Measurements from ENCODE around the gene CTH. TPM values are rescaled to one million over a fixed set of nuclear protein-coding genes. Genes with fewer than 3 reads are reported as not detected.

Gene CTH
- polyA plus RNA-seq, 2 of the 4 experiments (the other 2 are of a cell fraction), result 3.7 to 6.8 TPM

DNA sequence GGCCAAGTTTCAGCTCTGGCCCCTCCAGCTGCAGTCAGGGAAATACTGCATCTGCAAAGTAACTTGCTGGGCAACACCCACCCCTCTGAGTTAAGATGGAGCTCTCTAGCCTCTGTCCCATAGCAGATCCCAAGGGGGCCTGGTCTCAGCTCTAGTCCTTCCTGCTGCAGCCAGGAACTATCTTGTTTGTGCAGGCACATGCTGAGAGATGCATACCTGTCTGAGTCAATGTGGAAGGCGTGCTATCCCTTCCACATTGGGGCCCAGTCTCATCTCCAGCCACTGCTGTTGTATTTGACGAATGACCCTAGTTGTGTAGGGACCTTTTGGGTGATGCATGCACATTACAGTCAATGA lies 76.4 kb downstream of the CTH start:
- DNase-seq (ENCODE audit: low read depth in 1 of 2, low spot score in 1 of 2) (no peak), FAIRE-seq (no peak), ATAC-seq (peak in 1 of 2 experiments; percentile 41; a peak in 2 of 6 replicates)
- Histone ChIP-seq H3K4me1 (no peaks in the 10 kb centered on the region), H3K4me2 (no peak overlapping the region), H3K27ac (no peak overlapping the region), H3K4me3 (no peak overlapping the region), H3K9me3 (no peaks in the 10 kb centered on the region)
- ChIA-PET CTCF (interaction anchor here (0.8 kb wide), 1 partner anchor 33 kb away, joined by 4 read pairs; no protein-coding TSS in a partner anchor), POLR2A (interaction anchor here (1.5 kb wide), 1 partner anchor 76 kb away, joined by 3 read pairs; the partner anchor contains the start of gene CTH)
- TF ChIP-seq MAFK (IDR thresholded peaks at IDR 0.05; ENCODE audit: partially characterized antibody) (no peak), ZFP36 (IDR thresholded peaks at IDR 0.05; ENCODE audit: borderline replicate concordance, partially characterized antibody) (no peak), JUNB (IDR thresholded peaks at IDR 0.05) (no peak), ZNF302 (CRISPR knock-in tag; IDR thresholded peaks at IDR 0.05) (no peak), HOXA7 (CRISPR knock-in tag; IDR thresholded peaks at IDR 0.05) (no peak)
- TF ChIP-seq, protein P1, sequence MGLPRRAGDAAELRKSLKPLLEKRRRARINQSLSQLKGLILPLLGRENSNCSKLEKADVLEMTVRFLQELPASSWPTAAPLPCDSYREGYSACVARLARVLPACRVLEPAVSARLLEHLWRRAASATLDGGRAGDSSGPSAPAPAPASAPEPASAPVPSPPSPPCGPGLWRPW (IDR thresholded peaks at IDR 0.05), result no peak
- 80% methylated on average over 1 of the region's 2 CpGs for WGBS (ENCODE audit: missing lambda C conversion rate)

DNA sequence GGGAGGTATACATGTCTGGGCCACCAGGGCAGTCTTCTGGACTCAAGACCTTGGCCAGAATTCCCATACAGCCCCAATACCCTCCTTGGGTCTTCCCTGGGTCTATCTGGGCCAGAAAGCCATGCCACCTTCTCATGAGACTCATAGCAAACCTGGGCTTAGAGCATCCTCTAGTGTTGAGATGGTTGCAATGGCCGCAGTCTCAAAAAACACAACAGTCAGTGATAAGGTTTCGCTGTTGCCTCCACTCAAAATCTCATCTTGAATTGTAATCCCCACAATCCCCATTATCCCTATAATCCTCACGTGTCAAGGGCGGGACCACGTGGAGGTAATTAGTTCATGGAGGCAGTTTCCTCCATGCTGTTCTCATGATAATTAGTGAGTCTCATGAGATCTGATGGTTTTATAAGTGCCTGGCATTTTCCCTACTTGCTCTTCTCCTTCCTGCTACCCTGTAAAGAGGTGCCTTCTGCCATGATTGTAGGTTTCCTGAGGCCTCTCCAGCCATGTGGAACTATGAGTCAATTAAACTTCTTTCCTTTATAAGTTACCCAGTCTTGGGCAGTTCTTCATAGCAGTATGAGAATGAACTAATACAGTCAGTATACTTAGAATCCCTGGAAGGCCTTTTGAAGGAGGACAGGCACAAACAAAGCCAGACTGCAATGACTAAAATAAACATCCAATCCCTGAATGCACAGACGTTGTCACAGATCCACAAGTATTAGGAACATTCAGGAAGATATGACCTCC lies 77.0 kb downstream of the CTH start:
- Histone ChIP-seq H3K27ac (no peak overlapping the region), H3K4me2 (no peak overlapping the region), H3K4me1 (no peaks in the 10 kb centered on the region), H3K9me3 (no peaks in the 10 kb centered on the region), H3K4me3 (no peak overlapping the region)
- DNase-seq (ENCODE audit: low read depth in 1 of 2, low spot score in 1 of 2), result peak in 1 of 2 experiments; percentile 36
- FAIRE-seq, result no peak
- WGBS (ENCODE audit: missing lambda C conversion rate), result 27% methylated on average over 6 of the region's 6 CpGs
- ChIA-PET POLR2A (no interaction called here), CTCF (no interaction called here)
- ATAC-seq, result peak; percentile 76 to 79
- TF ChIP-seq SMC3 (IDR thresholded peaks at IDR 0.05) (peak; percentile 17; the same call in 1 of the 3 replicates), RAD21 (conservative IDR thresholded peaks at IDR 0.05 in 1 of 2, IDR thresholded peaks at IDR 0.05 in 1 of 2) (peak; percentile 56 to 71), CTCF (IDR thresholded peaks at IDR 0.05) (peak; percentile 35), EP300 (IDR thresholded peaks at IDR 0.05) (no peak)

Small RNAs within 50 kb of the gene (small RNA-seq; reads per million reads assigned to genes)
- gene RF00017, result 0 reads per million in 6 experiments

Other genes starting within 250 kb of the CTH start
- 16.3 and 25.3 TPM in 2 replicates for gene LRRC40, start 205.7 kb upstream of the CTH start, polyA plus RNA-seq (2011; rRNA removed)
- 10.6 to 11.7 TPM (median 11.0 TPM) in 3 replicates for gene LRRC40, start 205.7 kb upstream of the CTH start, polyA plus RNA-seq (2017; fragmentation: RNase III; extraction: RNeasy Plus Mini Kit Qiagen cat#74134 plus additional on column Dnase treatment)
- 172 and 202 TPM in 2 replicates for gene SRSF11, start 189.9 kb upstream of the CTH start, polyA plus RNA-seq (2011; rRNA removed)
- gene SRSF11, start 189.9 kb upstream of the CTH start, polyA plus RNA-seq (2017; fragmentation: RNase III; extraction: RNeasy Plus Mini Kit Qiagen cat#74134 plus additional on column Dnase treatment), result 125 to 153 TPM (median 144 TPM) in 3 replicates
- 9.2 and 12.5 TPM in 2 replicates for gene ANKRD13C, start 56.5 kb upstream of the CTH start, polyA plus RNA-seq (2011; rRNA removed)
- 8.1 to 9.1 TPM (median 8.3 TPM) in 3 replicates for gene ANKRD13C, start 56.5 kb upstream of the CTH start, polyA plus RNA-seq (2017; fragmentation: RNase III; extraction: RNeasy Plus Mini Kit Qiagen cat#74134 plus additional on column Dnase treatment)